Retinal pigment epithelial cell (primary cell): ENCODE results near the gene SFSWAP.
"Not testable (repeated sequence)": the region's sequence is repeated elsewhere in the genome, so short reads cannot be mapped to it uniquely, and the experiment has no call there.

ENCODE experiments used
- DNase-seq: peaks from one replicate; pipeline ENCODE4 v3.0.0-alpha.2; 2010; ENCODE audit warnings: low read depth
- H3K4me3 ChIP-seq: 2 replicates; pipeline ENCODE4 v1.5.1; 2011; ENCODE audit warnings: mild to moderate bottlenecking, low read length, control low read depth, moderate library complexity
- TF ChIP-seq, protein P1 (sequence below): conservative IDR thresholded peaks from 2 replicates; pipeline ENCODE4 v1.5.1; 2011; ENCODE audit warnings: low read depth, low read length, control low read depth, inconsistent platforms

The SFSWAP gene

DNA sequence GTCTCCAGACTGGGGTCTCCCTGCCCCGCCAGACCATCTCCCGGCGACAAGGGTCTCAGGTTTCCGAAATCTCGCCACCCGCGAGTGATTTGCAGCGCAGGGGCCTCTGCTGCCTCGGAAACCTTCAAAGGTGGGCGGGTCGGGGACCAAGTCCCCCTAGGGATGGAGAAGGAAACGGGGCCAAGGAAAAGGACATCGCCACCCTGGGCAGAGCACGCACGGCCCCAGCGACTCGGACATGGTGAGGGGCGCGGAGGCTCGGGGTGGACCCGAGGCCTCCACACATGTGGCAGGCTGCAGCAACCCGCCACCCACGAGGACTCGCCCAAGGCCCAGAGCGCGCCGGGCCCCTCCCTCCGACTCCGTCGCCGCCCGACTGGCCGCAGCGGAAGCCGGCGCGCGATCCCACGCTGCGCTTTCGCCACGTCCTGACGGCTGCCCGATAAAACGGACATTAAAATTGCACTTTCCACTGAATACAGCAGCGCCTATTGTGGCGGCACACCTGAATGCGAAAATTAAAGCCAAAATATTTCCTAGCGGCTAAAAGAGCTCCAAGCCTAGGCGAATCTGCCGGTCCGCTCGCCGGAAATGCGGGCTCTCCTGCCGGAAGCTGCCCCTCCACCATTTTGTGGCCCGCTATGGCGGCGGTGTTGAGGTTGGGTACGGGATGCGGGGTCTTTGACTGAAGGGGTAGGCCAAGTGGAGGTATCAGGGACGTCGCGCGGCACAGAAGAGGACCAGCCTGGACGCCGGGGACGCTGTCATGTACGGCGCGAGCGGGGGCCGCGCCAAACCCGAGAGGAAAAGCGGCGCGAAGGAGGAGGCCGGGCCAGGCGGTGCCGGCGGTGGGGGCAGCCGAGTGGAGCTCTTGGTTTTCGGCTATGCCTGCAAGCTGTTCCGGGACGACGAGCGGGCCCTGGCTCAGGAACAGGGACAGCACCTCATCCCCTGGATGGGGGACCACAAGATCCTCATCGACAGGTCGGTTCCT lies at the start of gene SFSWAP:
TSS of gene SFSWAP (plus strand) at position 627 of the 994 bp plus-strand sequence. CDS start at position 767, 140 bp downstream.
- DNase-seq = peak; percentile 16
- peak within 1 kb of the TSS; percentile 99 for H3K4me3 ChIP-seq
- TF ChIP-seq, protein P1, sequence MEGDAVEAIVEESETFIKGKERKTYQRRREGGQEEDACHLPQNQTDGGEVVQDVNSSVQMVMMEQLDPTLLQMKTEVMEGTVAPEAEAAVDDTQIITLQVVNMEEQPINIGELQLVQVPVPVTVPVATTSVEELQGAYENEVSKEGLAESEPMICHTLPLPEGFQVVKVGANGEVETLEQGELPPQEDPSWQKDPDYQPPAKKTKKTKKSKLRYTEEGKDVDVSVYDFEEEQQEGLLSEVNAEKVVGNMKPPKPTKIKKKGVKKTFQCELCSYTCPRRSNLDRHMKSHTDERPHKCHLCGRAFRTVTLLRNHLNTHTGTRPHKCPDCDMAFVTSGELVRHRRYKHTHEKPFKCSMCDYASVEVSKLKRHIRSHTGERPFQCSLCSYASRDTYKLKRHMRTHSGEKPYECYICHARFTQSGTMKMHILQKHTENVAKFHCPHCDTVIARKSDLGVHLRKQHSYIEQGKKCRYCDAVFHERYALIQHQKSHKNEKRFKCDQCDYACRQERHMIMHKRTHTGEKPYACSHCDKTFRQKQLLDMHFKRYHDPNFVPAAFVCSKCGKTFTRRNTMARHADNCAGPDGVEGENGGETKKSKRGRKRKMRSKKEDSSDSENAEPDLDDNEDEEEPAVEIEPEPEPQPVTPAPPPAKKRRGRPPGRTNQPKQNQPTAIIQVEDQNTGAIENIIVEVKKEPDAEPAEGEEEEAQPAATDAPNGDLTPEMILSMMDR = peak; percentile 7

DNA sequence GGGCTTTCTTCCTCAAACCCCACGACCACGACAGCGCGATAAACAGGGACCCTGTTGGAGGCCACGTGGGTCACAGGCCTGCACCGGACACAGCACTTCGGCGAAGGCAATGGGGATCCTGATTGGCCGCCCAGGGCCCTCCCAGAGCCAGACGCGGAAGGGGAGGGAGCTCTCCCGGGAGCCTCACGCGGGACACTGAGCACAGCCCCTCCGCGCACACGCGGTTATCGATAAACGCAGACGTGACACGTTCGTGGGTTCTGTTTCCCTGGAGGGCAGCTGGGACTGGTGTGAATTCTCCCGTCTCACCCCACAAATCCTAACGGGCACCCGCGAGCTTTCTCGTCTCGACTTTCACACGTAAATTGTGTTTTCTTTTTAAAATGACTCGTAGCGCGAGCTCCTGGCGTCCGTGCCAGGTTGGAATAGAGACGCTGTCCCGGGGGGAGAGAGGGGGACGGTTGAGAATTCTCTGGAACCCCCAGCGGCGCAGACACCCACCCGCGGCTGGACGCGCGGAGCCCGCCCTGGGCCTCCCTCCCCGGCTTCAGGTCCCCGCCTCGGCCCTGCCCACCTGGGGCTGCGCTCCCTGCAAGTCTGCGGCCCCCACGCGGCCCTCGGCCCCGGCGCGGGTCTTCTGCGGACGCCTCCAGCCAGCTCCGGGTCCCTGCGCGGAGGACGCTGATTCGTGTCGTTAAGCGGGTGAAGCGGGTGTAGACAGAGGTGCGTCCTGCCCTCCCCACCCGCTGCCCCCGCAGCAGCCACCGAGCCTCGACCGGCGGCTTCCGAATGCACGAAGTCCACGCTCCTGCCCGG lies 49.5 kb upstream of the SFSWAP start:
- not testable (repeated sequence) for DNase-seq, H3K4me3 ChIP-seq

DNA sequence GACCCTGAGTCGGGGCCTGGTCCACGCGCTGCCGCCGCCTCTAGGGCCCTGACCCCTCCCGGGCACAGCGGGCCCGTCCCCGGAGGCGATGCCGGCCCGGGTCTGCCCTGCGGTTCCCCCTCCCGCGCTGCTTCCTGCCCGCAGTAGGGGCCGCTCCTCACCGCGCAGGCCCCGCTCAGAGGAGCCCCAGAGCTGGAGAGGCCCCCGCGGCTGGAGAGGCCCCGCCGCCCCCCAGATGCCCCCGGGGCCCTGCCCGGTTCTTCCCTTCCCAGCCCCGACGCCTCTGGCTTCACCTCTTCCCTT lies 49.0 kb upstream of the SFSWAP start:
- not testable (repeated sequence) for DNase-seq, H3K4me3 ChIP-seq

DNA sequence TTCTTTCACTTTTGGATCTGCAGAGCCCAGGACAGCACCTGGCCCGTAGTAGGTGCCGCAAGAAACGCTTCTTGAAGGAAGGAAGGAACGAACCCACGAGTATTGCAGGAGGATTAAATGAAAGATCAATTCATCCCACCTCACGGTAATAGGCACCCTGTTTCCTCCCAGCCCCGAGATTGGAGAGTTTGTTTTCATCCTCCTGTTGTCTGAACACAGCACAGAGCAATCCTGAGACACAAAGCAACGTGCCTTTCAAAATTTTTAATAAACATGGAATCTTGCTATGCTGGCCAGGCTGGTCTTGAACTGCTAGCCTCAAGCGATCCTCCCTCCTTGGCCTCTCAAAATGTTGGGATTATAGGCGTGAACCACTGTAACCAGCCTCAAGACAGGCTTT lies 48.5 kb upstream of the SFSWAP start:
- H3K4me3 ChIP-seq, DNase-seq: not testable (repeated sequence)

DNA sequence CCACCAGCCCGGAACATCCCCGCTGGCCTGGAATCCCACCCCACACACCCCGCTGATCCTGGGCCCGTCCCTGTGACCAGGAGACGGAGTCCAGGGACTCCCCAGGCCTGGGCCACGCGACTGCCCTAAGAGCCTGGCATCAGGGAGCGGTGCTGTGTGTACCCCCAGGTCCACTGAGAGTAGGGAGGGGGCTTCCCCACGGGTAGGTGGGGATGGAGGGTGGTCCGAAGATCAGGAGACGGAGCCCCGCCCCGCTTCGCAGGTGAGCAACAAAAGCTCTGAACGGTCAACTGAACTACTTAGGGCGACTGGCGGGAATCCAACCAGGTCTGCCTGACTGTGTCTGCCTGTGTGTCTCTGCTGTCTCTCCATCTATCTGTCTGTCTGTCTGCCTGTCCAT lies 45.2 kb upstream of the SFSWAP start:
- not testable (repeated sequence) for DNase-seq, H3K4me3 ChIP-seq

DNA sequence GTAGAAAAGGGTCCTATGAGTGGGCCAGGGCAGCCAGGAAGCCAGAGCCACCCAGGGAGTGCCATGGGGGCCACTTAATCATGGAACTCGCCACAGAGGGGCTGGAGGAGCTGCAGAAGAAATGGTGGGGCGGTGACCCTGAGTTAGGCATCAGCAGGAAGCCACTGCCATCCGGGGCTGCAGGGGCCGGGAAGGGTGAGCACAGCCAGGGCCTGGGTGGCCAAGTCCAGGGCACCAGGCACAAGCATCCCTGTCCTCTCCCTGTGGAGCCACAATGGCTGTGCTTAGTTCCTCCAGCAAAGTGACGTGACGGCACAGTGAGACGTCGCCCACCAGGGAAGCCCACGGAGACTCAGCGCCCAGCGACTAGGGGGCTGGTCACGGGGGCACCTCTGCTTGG lies 44.4 kb upstream of the SFSWAP start:
- DNase-seq = not testable (repeated sequence)

DNA sequence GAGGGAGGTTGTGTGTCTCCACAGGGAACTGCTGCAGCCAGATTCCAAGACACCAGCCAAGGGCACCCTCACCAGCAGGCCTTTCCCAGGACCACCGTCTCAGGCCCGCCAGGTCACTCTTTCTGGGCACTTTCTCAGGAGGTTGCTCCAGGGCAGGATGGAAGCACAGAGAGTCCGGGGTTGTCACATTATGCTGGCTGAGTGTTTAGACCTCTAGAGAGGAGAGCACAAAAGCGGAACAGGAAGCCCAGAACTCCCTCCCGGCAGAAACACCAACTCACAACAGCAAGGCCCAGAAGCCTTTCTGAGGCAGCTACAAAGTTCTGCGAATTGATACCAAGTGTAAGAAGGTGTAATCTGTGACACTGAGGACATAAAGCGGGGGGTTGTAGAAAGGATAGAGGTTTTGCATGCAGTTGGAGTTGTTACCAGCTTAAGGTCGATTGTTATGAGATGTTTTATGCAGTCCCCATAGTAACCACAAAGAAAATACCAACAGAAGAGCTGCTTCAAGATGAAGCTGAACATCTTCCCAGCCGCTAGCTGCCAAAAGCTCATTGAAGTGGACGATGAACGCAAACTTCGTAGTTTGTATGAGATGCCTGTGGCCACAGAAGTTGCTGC lies 43.8 kb upstream of the SFSWAP start:
- DNase-seq, H3K4me3 ChIP-seq: not testable (repeated sequence)

More for the DNA sequence above, 44.4 kb upstream of the SFSWAP start:
- not testable (repeated sequence) for H3K4me3 ChIP-seq

DNA sequence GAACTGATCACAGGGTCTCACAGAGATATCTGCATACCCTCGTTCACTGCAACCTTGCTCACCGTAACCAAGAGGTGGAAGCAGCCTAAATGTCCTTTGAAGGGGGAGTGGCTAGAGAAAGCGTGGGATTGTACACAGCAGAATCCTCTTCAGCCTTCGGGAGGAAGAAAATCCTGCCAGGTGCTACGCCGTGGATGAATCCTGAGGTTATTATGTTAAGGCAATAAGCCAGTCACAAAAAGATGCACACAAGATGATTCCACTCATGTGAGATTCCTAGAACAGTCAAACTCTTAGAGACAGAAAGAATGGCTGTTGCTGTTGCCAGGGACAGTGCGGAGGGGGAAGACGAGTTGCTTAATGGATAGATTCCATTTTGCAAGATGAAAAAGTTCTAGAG lies 39.6 kb upstream of the SFSWAP start:
- no peak overlapping the region for H3K4me3 ChIP-seq
- TF ChIP-seq, protein P1 = no peak
- DNase-seq = no peak

DNA sequence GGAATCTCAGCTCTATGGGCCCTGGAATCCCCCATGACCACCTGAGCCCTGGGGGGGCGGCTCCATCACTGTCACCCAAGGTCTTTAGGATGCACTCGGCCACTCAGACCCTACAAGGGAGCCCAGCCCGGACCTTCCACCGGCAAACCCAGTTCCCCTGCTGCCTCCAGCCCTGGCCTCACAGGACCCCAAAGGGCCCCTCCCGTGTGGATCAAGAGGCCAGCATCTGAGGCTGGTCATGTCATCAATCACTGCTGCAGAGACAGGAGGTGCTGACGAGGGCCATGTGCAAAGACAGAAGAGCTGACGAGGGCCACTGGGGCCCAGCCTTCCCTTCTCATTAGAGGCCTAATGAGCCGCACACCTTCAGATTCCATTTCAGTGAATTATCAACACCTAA lies 39.0 kb upstream of the SFSWAP start:
- DNase-seq = no peak
- no peak overlapping the region for H3K4me3 ChIP-seq
- TF ChIP-seq, protein P1 = no peak

DNA sequence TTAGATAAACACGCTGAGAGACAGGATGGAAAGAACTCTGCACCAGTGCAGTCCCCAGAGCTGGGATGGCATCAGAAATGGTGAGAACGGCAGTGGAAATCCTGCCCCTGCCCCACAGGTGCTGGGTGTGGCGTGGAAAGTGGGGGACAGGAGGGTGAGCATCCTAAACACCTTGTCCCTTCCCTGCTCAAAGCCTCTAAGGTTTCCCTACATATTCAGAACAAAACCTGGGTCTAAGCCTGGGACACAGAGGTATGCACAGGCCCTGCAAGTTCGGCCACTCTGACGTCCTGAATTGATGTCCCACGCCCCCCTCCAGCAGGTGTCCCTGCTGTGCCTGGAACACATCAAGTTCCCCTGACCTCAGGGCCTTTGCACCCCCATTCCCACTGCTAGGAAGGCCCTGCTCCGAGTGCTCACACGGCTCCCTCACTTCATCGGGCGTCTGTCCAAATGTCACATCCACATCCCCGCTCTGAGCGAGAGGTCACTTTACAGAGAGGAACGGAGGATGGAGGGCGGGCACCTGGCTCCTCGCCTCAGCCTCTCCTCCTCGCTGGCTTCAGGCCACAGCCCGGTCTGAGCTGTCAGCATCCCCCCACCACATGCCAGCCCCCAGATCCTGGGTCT lies 38.5 kb upstream of the SFSWAP start:
- no peak overlapping the region for H3K4me3 ChIP-seq
- DNase-seq = no peak
- TF ChIP-seq, protein P1 = no peak
